ENCODE measurements around the gene SLC7A14.

The SLC7A14 gene

DNA sequence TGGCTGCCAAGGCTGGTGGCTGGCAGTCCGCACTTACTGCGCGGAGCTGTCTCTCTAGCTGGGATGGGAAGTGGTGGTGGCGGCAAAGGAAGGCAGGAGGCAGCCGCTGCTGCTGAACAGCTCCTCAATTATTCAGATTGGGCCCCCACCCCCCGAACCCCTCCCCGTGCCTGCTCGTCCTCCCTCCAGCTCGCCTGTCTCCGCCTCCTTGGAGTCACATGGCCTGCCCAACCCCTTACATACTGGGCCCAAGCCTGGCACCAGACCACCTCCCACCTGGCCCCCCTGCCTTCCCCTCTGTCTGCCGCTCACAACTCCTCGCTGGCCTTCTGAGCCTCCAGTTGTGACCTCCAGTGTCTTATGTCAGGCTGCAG, at the start of gene SLC7A14:
Gene SLC7A14, minus strand, starts transcription at position 139 of the 374 bp plus-strand sequence. CDS start 59,139 bp downstream, outside the sequence.
- no peak within 1 kb of the TSS for H3K27ac ChIP-seq
- TF ChIP-seq CTCF (conservative IDR thresholded peaks at IDR 0.05), result no peak
- TF ChIP-seq ZFX (IDR thresholded peaks at IDR 0.05), result no peak

- no peak overlapping the region for H3K27ac ChIP-seq
- no peak for TF ChIP-seq ZFX (IDR thresholded peaks at IDR 0.05)
Observed at GRCh38 chr3:170635385-170635735, 49.5 kb upstream of the SLC7A14 start.

DNA sequence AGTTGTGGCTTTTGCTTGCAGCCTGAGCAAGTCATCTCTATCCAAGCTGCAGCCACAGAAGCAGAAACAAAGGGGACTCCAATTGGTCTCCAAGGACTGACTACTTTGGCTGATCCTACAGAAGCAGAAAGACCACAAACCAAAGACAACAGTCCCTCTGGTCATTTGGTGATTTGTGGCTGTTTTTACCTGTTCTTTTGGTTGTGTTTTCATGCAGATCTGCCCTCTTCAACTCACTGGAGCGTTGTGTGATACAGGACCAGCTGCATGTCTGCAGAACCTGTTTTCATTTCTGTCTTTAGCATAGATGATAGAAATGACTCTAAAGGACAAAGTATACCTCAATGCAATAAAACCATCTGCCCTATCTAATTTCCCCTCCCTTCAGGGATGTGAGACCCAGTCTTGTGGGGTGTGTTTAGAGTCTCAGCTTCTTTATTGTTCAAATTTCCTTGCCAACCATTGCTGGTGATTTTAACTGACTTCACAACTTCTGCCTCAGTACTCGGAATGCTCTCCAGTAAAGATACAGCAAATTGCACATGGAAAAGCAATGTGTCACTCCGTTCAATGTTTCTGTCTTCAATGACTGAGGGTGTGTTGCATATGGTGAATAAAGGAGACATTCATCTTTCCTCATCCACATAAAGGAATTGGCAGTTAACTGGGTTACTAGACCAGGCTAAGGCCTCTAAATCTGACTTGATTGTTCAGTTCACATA, 48.9 kb upstream of the SLC7A14 start:
- no peak for TF ChIP-seq CTCF (conservative IDR thresholded peaks at IDR 0.05)
- no peak for TF ChIP-seq ZFX (IDR thresholded peaks at IDR 0.05)
- H3K27ac ChIP-seq, result no peak overlapping the region

DNA sequence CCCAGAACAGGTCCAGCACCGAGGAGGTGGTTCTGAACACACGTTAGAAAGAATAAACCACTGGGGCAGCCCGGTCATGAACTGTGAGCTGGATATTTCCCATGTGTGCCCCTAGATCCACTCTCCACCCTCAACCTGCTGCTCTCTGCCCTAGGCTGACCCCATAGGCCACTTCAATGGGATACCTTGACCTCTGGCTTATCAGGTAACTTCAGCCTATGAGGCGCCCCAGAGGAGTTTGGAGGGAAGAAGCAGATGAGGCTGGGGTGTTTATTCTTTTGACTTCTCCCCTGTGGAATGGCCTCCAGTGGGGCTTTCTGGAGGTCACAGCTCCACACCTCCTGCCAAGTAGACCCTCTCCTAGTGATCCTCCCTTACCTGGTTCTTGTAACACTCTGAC, 47.7 kb upstream of the SLC7A14 start:
- TF ChIP-seq CTCF (conservative IDR thresholded peaks at IDR 0.05), result no peak
- no peak for TF ChIP-seq ZFX (IDR thresholded peaks at IDR 0.05)
- H3K27ac ChIP-seq, result no peak overlapping the region

DNA sequence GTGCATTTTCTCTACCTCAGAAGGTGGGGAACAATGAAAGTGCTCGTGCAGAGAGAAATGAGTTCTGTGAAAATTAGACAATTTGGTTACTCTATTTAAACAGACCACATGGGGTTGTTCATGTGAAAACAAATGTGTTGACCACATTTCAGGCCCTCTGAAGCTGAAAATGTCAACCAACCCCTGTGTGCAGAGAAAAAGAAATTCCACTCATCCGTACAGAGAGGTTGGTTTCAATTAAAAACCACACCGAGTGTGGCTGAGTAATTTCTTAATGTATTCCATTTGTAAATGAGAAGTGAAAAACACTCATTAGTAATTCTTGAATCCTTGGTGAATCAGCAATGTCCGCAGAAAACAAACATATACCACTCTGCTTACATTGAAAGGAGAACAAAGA, 46.9 kb upstream of the SLC7A14 start:
- no peak overlapping the region for H3K27ac ChIP-seq
- TF ChIP-seq ZFX (IDR thresholded peaks at IDR 0.05) (no peak), CTCF (conservative IDR thresholded peaks at IDR 0.05) (no peak)

GRCh38 chr3:170631755-170632488, 46.0 kb upstream of the SLC7A14 start:
- TF ChIP-seq CTCF (conservative IDR thresholded peaks at IDR 0.05) (no peak), ZFX (IDR thresholded peaks at IDR 0.05) (no peak)
- H3K27ac ChIP-seq, result no peak overlapping the region

GRCh38 chr3:170623524-170623923, 37.6 kb upstream of the SLC7A14 start:
- TF ChIP-seq ZFX (IDR thresholded peaks at IDR 0.05) (no peak), CTCF (conservative IDR thresholded peaks at IDR 0.05) (no peak)
- H3K27ac ChIP-seq, result no peak overlapping the region

Data from C4-2B (cell line).